ENCODE data around the gene FSTL4.

DNA sequence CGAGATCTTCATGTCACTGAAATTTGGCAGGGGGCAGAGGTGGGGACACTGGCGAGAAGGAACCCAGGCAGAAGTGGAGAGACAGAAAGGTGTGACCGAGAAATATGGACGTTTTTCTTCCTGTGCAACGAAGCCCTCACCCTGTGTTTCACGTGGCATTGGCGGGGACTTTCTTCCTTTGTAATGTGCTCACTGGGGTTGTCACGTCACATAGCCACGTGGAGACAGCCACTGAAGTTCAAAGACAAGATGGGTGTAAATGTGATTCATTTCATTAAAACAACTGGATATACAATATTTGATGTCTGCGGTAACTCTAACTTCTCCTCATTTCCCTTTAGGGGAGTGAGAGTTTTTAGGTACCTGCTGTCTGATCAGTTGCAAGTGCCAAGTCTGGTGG, 225.7 kb downstream of the FSTL4 start:
- TF ChIP-seq TAF1 (conservative IDR thresholded peaks at IDR 0.05) (no peak), GABPA (IDR thresholded peaks at IDR 0.05 in 1 of 2, conservative IDR thresholded peaks at IDR 0.05 in 1 of 2) (no peak), RXRA (IDR thresholded peaks at IDR 0.05) (no peak)
- TF ChIP-seq, protein P1, sequence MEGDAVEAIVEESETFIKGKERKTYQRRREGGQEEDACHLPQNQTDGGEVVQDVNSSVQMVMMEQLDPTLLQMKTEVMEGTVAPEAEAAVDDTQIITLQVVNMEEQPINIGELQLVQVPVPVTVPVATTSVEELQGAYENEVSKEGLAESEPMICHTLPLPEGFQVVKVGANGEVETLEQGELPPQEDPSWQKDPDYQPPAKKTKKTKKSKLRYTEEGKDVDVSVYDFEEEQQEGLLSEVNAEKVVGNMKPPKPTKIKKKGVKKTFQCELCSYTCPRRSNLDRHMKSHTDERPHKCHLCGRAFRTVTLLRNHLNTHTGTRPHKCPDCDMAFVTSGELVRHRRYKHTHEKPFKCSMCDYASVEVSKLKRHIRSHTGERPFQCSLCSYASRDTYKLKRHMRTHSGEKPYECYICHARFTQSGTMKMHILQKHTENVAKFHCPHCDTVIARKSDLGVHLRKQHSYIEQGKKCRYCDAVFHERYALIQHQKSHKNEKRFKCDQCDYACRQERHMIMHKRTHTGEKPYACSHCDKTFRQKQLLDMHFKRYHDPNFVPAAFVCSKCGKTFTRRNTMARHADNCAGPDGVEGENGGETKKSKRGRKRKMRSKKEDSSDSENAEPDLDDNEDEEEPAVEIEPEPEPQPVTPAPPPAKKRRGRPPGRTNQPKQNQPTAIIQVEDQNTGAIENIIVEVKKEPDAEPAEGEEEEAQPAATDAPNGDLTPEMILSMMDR (IDR thresholded peaks at IDR 0.05; ENCODE audit: low read depth, low read length, missing input control) = no peak
- TF ChIP-seq, protein P2, sequence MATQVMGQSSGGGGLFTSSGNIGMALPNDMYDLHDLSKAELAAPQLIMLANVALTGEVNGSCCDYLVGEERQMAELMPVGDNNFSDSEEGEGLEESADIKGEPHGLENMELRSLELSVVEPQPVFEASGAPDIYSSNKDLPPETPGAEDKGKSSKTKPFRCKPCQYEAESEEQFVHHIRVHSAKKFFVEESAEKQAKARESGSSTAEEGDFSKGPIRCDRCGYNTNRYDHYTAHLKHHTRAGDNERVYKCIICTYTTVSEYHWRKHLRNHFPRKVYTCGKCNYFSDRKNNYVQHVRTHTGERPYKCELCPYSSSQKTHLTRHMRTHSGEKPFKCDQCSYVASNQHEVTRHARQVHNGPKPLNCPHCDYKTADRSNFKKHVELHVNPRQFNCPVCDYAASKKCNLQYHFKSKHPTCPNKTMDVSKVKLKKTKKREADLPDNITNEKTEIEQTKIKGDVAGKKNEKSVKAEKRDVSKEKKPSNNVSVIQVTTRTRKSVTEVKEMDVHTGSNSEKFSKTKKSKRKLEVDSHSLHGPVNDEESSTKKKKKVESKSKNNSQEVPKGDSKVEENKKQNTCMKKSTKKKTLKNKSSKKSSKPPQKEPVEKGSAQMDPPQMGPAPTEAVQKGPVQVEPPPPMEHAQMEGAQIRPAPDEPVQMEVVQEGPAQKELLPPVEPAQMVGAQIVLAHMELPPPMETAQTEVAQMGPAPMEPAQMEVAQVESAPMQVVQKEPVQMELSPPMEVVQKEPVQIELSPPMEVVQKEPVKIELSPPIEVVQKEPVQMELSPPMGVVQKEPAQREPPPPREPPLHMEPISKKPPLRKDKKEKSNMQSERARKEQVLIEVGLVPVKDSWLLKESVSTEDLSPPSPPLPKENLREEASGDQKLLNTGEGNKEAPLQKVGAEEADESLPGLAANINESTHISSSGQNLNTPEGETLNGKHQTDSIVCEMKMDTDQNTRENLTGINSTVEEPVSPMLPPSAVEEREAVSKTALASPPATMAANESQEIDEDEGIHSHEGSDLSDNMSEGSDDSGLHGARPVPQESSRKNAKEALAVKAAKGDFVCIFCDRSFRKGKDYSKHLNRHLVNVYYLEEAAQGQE (IDR thresholded peaks at IDR 0.05) = no peak

All from liver (tissue), 3 donors.